ENCODE results near the gene FBXL20. TPM values are rescaled to one million over a fixed set of nuclear protein-coding genes. Genes with fewer than 3 reads are reported as not detected.

Gene FBXL20
- total RNA-seq, 1 experiment from 2014 or later, result 8.0 TPM

GRCh38 chr17:39240631-39241030 is 160.8 kb downstream of the FBXL20 start:
- in situ Hi-C loops (cut with HindIII; ENCODE audit: low pct_unique_long_range_greater_than_20kb, low sequenced_read_pairs), result no loop called here
- DNase-seq (ENCODE audit: low read depth, low spot score), result no peak

GRCh38 chr17:39239640-39240314 is 161.6 kb downstream of the FBXL20 start:
- DNase-seq (ENCODE audit: low read depth, low spot score), result peak; percentile 46
- in situ Hi-C loops (cut with HindIII; ENCODE audit: low pct_unique_long_range_greater_than_20kb, low sequenced_read_pairs), result no loop called here

- in situ Hi-C loops (cut with HindIII; ENCODE audit: low pct_unique_long_range_greater_than_20kb, low sequenced_read_pairs), result no loop called here
- peak; percentile 35 for DNase-seq (ENCODE audit: low read depth, low spot score)
Observed at GRCh38 chr17:39238311-39238972, 163.0 kb downstream of the FBXL20 start.

GRCh38 chr17:39237586-39237985 is 163.8 kb downstream of the FBXL20 start:
- DNase-seq (ENCODE audit: low read depth, low spot score), result no peak
- in situ Hi-C loops (cut with HindIII; ENCODE audit: low pct_unique_long_range_greater_than_20kb, low sequenced_read_pairs), result no loop called here

GRCh38 chr17:39236981-39237441 is 164.4 kb downstream of the FBXL20 start:
- no peak for DNase-seq (ENCODE audit: low read depth, low spot score)
- in situ Hi-C loops (cut with HindIII; ENCODE audit: low pct_unique_long_range_greater_than_20kb, low sequenced_read_pairs), result no loop called here

GRCh38 chr17:39236450-39236927 is 164.9 kb downstream of the FBXL20 start:
- no peak for DNase-seq (ENCODE audit: low read depth, low spot score)
- in situ Hi-C loops (cut with HindIII; ENCODE audit: low pct_unique_long_range_greater_than_20kb, low sequenced_read_pairs), result no loop called here

- in situ Hi-C loops (cut with HindIII; ENCODE audit: low pct_unique_long_range_greater_than_20kb, low sequenced_read_pairs), result no loop called here
- DNase-seq (ENCODE audit: low read depth, low spot score), result peak; percentile 84
Observed at GRCh38 chr17:39235555-39236449, 165.6 kb downstream of the FBXL20 start.

GRCh38 chr17:39231591-39232551 is 169.6 kb downstream of the FBXL20 start:
- in situ Hi-C loops (cut with HindIII; ENCODE audit: low pct_unique_long_range_greater_than_20kb, low sequenced_read_pairs), result no loop called here
- peak; percentile 38 for DNase-seq (ENCODE audit: low read depth, low spot score)

- in situ Hi-C loops (cut with HindIII; ENCODE audit: low pct_unique_long_range_greater_than_20kb, low sequenced_read_pairs), result no loop called here
- DNase-seq (ENCODE audit: low read depth, low spot score), result no peak
Observed at GRCh38 chr17:39231091-39231561, 170.3 kb downstream of the FBXL20 start.

GRCh38 chr17:39230361-39230760 is 171.1 kb downstream of the FBXL20 start:
- DNase-seq (ENCODE audit: low read depth, low spot score), result no peak
- in situ Hi-C loops (cut with HindIII; ENCODE audit: low pct_unique_long_range_greater_than_20kb, low sequenced_read_pairs), result no loop called here

GRCh38 chr17:39229274-39229913 is 172.0 kb downstream of the FBXL20 start:
- in situ Hi-C loops (cut with HindIII; ENCODE audit: low pct_unique_long_range_greater_than_20kb, low sequenced_read_pairs), result no loop called here
- DNase-seq (ENCODE audit: low read depth, low spot score), result no peak

GRCh38 chr17:39227364-39227919 is 174.0 kb downstream of the FBXL20 start:
- in situ Hi-C loops (cut with HindIII; ENCODE audit: low pct_unique_long_range_greater_than_20kb, low sequenced_read_pairs), result no loop called here
- DNase-seq (ENCODE audit: low read depth, low spot score), result no peak

- in situ Hi-C loops (cut with HindIII; ENCODE audit: low pct_unique_long_range_greater_than_20kb, low sequenced_read_pairs), result no loop called here
- DNase-seq (ENCODE audit: low read depth, low spot score), result no peak
Observed at GRCh38 chr17:39225959-39226683, 175.3 kb downstream of the FBXL20 start.

GRCh38 chr17:39225308-39225958 is 176.0 kb downstream of the FBXL20 start, which contains the start of gene STAC2:
Gene STAC2, minus strand, starts transcription at chr17:39225945. Its CDS starts 443 bp downstream, at chr17:39225502.
- DNase-seq (ENCODE audit: low read depth, low spot score), result no peak
- in situ Hi-C loops (cut with HindIII; ENCODE audit: low pct_unique_long_range_greater_than_20kb, low sequenced_read_pairs), result no loop called here

- in situ Hi-C loops (cut with HindIII; ENCODE audit: low pct_unique_long_range_greater_than_20kb, low sequenced_read_pairs), result no loop called here
- no peak for DNase-seq (ENCODE audit: low read depth, low spot score)
Observed at GRCh38 chr17:39224778-39225307, 176.6 kb downstream of the FBXL20 start.

Measured in SK-MEL-5 (cell line).